ENCODE measurements around the gene PITRM1.
"Not testable (repeated sequence)": the region's sequence is repeated elsewhere in the genome, so short reads cannot be mapped to it uniquely, and the experiment has no call there.

Gene PITRM1

DNA sequence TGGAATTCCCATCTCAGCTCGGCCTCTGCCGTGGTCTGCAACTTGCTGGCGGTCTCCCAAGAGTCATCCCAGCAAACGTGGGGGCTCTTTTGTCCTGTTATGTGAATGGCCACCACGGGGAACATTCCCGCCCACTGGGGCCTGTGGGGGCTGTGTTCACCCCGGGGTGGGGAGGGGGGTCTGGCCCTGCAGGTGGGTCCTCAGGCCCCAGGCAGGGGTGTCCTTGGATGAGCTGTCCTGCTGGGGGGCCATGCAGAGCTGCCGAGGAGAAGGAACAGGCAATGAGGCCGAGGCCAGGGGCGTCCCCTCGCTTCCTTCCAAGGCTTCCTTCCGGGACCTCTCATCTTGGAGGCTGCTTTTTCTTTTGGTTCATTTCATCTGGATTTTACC is 24.4 kb upstream of the PITRM1 start:
- DNase-seq: no peak

DNA sequence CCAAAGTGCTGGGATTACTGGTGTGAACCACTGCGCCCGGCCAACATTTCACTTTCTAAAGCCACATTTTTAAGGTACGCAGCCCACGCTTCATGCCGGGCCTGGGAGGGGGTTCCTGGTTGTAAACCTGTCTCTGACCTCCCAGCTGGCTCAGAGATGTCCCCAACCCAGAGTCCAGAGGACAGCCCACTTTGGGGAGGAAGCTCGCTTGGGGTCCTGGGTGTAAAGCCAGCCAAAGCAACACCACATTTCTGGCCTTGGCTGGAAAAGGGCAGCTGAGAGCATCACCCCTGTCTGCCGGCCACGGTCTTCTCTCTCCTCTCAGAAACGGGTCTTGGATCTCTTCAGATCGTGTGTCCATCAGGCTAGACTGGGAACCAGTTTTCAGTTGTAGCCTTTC is 23.9 kb upstream of the PITRM1 start:
- no peak for DNase-seq

- DNase-seq: peak in 1 of 2 experiments; percentile 13
Measured at GRCh38 chr10:3195726-3196125, 23.1 kb upstream of the PITRM1 start.

DNA sequence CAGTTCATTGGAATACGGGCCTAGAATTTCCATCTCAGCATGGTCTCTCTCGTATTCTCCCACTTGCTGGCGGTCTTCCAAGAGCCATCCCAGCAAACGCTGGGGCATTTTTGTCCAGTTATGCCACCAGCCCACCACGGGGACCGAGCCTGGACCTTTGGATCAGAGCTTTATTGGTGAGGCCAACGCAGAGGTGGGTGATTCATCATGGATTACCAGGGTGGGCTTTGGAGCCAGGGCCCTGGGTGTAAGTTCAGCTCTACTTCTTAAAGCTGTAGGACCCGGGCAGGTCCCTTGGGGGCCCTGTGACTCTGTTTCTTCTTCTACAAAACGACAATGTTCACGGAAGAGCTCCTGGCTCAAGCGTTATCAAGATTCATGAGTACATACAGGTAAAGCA is 22.7 kb upstream of the PITRM1 start:
- DNase-seq: no peak

- no peak for DNase-seq
Measured at GRCh38 chr10:3194871-3195270, 22.3 kb upstream of the PITRM1 start.

- DNase-seq: no peak
Measured at GRCh38 chr10:3193751-3194150, 21.2 kb upstream of the PITRM1 start.

DNA sequence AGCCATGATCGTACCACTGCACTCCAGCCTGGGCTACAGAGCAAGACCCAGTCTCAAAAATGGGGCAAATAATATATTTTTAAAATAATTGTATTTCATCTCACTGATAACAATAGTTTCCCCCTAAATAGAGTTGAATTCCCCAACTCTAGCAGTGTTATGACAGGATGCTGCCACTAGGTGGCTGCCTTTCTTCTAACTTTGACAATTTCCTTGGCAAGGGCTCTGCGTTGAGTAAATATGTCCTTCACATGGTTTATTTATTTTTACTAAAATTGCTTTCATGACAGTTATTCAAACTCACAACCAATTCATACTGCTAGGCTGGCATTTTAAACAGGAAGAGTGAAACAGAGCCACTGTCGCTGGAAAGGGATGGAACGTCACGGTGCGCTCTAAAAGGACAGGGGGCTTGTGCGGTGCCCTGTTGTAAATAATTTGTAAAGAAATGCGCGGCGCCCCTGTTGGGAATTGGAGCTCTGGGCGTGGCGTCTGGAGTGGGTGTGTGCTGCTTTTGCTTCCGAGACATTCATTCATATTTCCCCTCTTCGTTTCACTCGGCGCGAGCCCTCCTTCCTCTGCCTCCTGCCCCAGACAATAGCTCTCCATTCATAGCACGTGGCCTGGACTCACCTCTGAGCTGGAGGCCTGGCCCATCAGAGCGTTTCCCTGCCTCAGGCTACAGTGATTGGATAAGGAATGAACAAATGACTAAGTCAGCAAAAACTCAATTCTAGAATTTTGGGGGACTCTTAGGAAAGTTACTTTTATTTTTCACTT is 20.5 kb upstream of the PITRM1 start:
- DNase-seq: peak in 1 of 2 experiments; percentile 14

GRCh38 chr10:3190817-3191216 is 18.2 kb upstream of the PITRM1 start:
- DNase-seq: no peak

GRCh38 chr10:3187229-3187628 is 14.6 kb upstream of the PITRM1 start:
- not testable (repeated sequence) for DNase-seq

- DNase-seq: no peak
Measured at GRCh38 chr10:3186368-3186767, 13.8 kb upstream of the PITRM1 start.

- DNase-seq: no peak
Measured at GRCh38 chr10:3185386-3185785, 12.8 kb upstream of the PITRM1 start.

DNA sequence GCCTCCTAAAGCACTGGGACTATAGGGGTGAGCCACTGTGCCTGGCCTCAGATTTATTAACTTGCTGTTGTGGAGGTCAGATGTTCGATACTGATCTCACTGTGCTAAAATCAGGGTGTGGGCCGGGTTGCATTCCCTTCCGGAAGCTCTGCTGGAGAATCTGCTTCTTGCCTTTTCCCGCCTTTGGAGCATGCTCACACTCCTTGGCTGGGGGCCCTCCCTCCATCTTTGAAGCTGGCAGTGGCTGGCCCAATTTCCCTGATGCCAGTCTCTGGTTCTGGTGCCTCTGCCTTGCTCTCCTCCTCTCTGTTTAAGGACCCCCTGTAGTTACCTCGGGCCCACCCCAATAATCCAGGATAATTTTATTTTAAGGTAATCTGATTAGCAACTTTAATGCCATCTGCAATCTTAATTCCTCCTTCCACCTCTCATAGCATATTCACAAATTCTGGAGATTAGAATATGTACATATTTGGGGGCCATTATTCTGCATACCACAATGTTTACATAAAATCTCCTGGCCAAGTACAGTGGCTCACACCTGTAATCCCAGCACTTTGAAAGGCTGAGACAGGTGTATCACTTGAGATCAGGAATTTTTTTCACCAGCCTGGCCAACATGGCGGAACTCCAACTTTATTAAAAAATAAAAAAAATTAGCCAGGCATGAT is 7.9 kb upstream of the PITRM1 start:
- DNase-seq: no peak

DNA sequence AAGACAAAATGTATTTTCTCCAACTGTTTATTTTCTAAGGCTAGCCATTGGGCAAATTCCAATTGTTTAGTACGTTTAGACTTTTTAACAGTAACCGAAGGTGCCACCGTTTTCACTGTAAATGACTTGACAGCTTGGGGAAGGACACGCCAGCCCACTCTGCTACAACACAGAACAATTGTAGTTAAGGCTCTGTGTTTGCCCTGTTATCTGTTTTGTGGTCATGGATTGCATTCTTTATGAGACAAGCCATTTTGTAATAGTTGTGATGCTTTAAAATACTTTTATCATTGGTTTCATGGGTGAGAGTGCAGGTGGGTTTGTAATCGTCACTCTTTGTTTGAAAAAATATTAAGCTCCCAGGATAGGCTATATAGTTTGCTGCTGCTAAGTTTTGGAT is 6.6 kb upstream of the PITRM1 start:
- DNase-seq: no peak

DNA sequence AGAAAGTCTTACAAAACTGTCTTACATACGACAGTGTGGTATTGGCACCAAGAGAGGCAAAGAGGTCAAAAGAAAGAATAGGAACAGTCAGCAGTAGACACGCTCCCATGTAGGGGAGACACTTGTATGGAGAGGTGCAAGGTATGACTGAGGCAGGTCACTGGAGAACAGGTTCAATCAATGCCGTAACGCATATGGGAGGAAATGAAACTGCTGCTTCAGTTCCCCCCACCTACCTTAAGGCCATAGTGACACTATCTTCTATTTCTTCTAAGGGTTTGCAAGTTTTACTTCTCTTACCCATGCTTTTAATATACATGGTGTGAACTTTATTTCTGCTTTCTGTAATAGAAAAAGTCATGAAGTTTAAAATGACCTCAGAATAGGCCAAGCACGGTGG is 5.5 kb upstream of the PITRM1 start:
- no peak for DNase-seq

DNA sequence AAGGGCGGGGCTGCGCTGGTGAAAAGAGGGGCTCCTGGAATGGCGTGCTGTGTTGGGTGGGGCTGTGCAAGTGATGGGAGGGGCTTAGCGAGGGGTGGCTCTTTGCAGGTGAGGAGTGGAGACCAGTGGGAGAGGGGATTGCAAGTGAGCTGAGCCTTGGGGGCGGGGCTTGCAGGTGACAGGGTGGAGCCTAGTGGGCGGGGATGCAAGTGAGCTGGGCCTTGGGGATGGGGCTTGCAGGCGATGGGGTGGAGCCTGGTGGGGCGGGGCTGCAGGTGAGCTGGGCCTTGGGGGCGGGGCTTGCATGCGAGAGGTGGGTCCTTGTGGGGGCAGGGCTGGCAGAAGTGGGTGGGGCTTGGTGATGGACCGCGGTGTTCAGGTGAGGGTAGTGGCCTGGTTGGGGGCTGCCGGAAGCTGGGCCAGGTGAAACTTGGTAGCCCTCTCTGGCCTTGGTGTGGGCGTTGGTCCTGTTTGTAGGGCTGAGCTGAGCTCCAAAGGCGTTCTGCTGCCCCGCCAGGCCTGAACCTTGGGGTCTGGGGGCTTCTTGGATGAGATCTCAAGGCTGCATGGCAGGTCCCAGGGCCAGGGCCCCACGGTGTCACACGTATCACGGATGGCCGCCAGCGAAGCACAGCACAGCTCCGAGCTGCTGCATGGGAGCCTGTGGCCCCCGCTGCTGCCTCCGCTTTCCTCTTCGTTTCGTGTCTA is 743 bp upstream of the PITRM1 start:
- DNase-seq: peak in 1 of 2 experiments; percentile 64

- peak in 1 of 2 experiments; percentile 10 for DNase-seq
Measured at GRCh38 chr10:3172081-3172445, 519 bp downstream of the PITRM1 start.

- not testable (repeated sequence) for DNase-seq
Measured at GRCh38 chr10:3171488-3171887, 1.1 kb downstream of the PITRM1 start.

GRCh38 chr10:3169673-3170072 is 2.9 kb downstream of the PITRM1 start:
- DNase-seq: no peak

GRCh38 chr10:3169271-3169670 is 3.3 kb downstream of the PITRM1 start:
- no peak for DNase-seq

- no peak for DNase-seq
Measured at GRCh38 chr10:3167611-3168330, 4.8 kb downstream of the PITRM1 start.

- no peak for DNase-seq
Measured at GRCh38 chr10:3166496-3167290, 5.9 kb downstream of the PITRM1 start.

GRCh38 chr10:3165196-3165595 is 7.4 kb downstream of the PITRM1 start:
- no peak for DNase-seq

Measured in SHP77 (cell line).